ENCODE data around the gene ABCA4. TPM values are rescaled to one million over a fixed set of nuclear protein-coding genes. Genes with fewer than 3 reads are reported as not detected.
"Not testable (repeated sequence)": the region's sequence is repeated elsewhere in the genome, so short reads cannot be mapped to it uniquely, and the experiment has no call there.

Gene ABCA4
- total RNA-seq, 2 donors from 2014 or later: 0.41 to 0.85 TPM

DNA sequence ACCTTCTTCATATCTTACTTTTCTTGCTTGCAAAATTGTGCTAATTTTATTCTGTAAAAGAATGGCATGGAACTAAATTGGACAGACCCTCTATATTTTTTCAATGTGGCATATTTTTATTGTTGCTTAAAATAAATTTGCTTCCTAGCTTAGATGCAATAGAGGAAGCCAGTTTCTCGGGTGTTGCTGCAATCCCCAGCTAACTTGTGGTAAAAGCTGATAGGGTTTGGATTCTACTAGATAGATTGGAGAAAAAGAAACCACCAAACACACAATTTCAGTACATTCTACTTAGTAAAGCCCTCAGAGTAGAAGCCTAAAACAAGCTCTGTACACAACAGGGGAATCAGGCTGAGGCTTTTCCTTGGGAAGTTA is 162.2 kb downstream of the ABCA4 start:
- intact Hi-C loops (cut with DNase I): no loop called here
- no peaks in the 10 kb centered on the region for H3K9me3 ChIP-seq
- TF ChIP-seq POLR2A (IDR thresholded peaks at IDR 0.05) (no peak), POLR2AphosphoS5 (IDR thresholded peaks at IDR 0.05) (no peak)
- TF ChIP-seq, protein P1, sequence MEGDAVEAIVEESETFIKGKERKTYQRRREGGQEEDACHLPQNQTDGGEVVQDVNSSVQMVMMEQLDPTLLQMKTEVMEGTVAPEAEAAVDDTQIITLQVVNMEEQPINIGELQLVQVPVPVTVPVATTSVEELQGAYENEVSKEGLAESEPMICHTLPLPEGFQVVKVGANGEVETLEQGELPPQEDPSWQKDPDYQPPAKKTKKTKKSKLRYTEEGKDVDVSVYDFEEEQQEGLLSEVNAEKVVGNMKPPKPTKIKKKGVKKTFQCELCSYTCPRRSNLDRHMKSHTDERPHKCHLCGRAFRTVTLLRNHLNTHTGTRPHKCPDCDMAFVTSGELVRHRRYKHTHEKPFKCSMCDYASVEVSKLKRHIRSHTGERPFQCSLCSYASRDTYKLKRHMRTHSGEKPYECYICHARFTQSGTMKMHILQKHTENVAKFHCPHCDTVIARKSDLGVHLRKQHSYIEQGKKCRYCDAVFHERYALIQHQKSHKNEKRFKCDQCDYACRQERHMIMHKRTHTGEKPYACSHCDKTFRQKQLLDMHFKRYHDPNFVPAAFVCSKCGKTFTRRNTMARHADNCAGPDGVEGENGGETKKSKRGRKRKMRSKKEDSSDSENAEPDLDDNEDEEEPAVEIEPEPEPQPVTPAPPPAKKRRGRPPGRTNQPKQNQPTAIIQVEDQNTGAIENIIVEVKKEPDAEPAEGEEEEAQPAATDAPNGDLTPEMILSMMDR (IDR thresholded peaks at IDR 0.05): no peak
- 88% methylated on average over 1 of the region's 1 CpG for WGBS
- no peak for DNase-seq (ENCODE audit: low spot score)
- no peak overlapping the region for H3K4me3 ChIP-seq
- H3K27ac ChIP-seq: no peak overlapping the region
- no peaks in the 10 kb centered on the region for H3K27me3 ChIP-seq (replicated peaks; ENCODE audit: insufficient read depth)
- no peaks in the 10 kb centered on the region for H3K36me3 ChIP-seq
- peaks cover 5% of the 10 kb centered on the region for H3K4me1 ChIP-seq (replicated peaks)

- Histone ChIP-seq H3K27me3 (replicated peaks; ENCODE audit: insufficient read depth) (no peaks in the 10 kb centered on the region), H3K4me3 (no peak overlapping the region), H3K4me1 (replicated peaks) (peaks cover 3% of the 10 kb centered on the region), H3K27ac (no peak overlapping the region), H3K36me3 (no peaks in the 10 kb centered on the region), H3K9me3 (no peaks in the 10 kb centered on the region)
- no peak for TF ChIP-seq POLR2A (IDR thresholded peaks at IDR 0.05)
- intact Hi-C loops (cut with DNase I): no loop called here
- WGBS: 76% methylated on average over 1 of the region's 1 CpG
- no peak for DNase-seq (ENCODE audit: low spot score)
These were observed 162.8 kb downstream of the ABCA4 start for GRCh38 chr1:93958032-93958725.

- DNase-seq (ENCODE audit: low spot score): no peak
- no peak overlapping the region for H3K4me3 ChIP-seq
- H3K4me1 ChIP-seq (replicated peaks): no peaks in the 10 kb centered on the region
- H3K27me3 ChIP-seq (replicated peaks; ENCODE audit: insufficient read depth): no peaks in the 10 kb centered on the region
- no peaks in the 10 kb centered on the region for H3K9me3 ChIP-seq
- H3K27ac ChIP-seq: no peak overlapping the region
- TF ChIP-seq POLR2A (IDR thresholded peaks at IDR 0.05) (no peak), POLR2AphosphoS5 (IDR thresholded peaks at IDR 0.05) (no peak)
- TF ChIP-seq, protein P1 (IDR thresholded peaks at IDR 0.05): no peak
- no peaks in the 10 kb centered on the region for H3K36me3 ChIP-seq
- intact Hi-C loops (cut with DNase I): no loop called here
- WGBS: 74% methylated on average over 1 of the region's 1 CpG
These were observed 165.2 kb downstream of the ABCA4 start for GRCh38 chr1:93955765-93956164.

GRCh38 chr1:93947002-93947686 is 173.8 kb downstream of the ABCA4 start:
- H3K27ac ChIP-seq; H3K4me3 ChIP-seq; intact Hi-C loops (cut with DNase I); DNase-seq (ENCODE audit: low spot score); H3K9me3 ChIP-seq; H3K27me3 ChIP-seq (replicated peaks; ENCODE audit: insufficient read depth); H3K36me3 ChIP-seq; H3K4me1 ChIP-seq (replicated peaks): not testable (repeated sequence)
- 92% methylated on average over 2 of the region's 2 CpGs for WGBS

Other genes with a start within 250 kb of the ABCA4 start
- 10 to 100 TPM; 15.9 to 26.1 TPM for gene DNTTIP2, start 241.9 kb downstream of the ABCA4 start, total RNA-seq
- gene GCLM, start 211.7 kb downstream of the ABCA4 start, total RNA-seq: 10 to 100 TPM in 1 of 2 donors, 1 to 10 TPM in 1; 6.5 to 14.1 TPM
- 10 to 100 TPM; 27.8 to 32.9 TPM for gene ARHGAP29, start 116.4 kb upstream of the ABCA4 start, total RNA-seq